ENCODE data around the gene C19orf38. TPM values are rescaled to one million over a fixed set of nuclear protein-coding genes. Genes with fewer than 3 reads are reported as not detected.

C19orf38 gene
- total and polyA plus RNA-seq, 9 of the 15 experiments (the other 6 are each of a cell fraction or from before 2014, with no cell fraction given) = 0.14 to 0.18 TPM; not detected in 7

- WGBS (ENCODE audit: insufficient coverage, low coverage, missing lambda C conversion rate) = 80% methylated on average over 1 of the region's 6 CpGs
- Histone ChIP-seq H3K4me2 (ENCODE audit: insufficient read depth, low read length) (no peak overlapping the region), H3K4me3 (no peak overlapping the region), H3K9me1 (ENCODE audit: control insufficient read depth, insufficient read depth, low read length) (peaks cover 5% of the 10 kb centered on the region), H3K9me3 (replicated peaks; ENCODE audit: control insufficient read depth, insufficient read depth, low read depth, low read length) (no peaks in the 10 kb centered on the region), H3K36me3 (ENCODE audit: control insufficient read depth, insufficient read depth, low read length) (peaks cover 75% of the 10 kb centered on the region; the same call in 1 of the 3 replicates), H3K27ac (ENCODE audit: extremely low read depth, low read depth, low read length) (no peak overlapping the region), H4K20me1 (replicated peaks; ENCODE audit: control insufficient read depth, insufficient read depth, low read length) (no peaks in the 10 kb centered on the region), H3K27me3 (ENCODE audit: control insufficient read depth in 2 of 2, insufficient read depth in 2 of 2, low read length in 2 of 2) (no peaks in the 10 kb centered on the region), H3K9ac (ENCODE audit: insufficient read depth in 1 of 2, low read depth in 2 of 2, low read length in 2 of 2) (no peak overlapping the region), H3K79me2 (ENCODE audit: control insufficient read depth, insufficient read depth, low read length) (no peaks in the 10 kb centered on the region), H2AFZ (ENCODE audit: low read depth, low read length) (no peak overlapping the region), H3K4me1 (replicated peaks in 1 of 2; ENCODE audit: control insufficient read depth in 2 of 2, insufficient read depth in 2 of 2, low read length in 2 of 2) (peaks cover 0 to 47% of the 10 kb centered on the region in 2 experiments; a peak in 2 of 5 replicates)
- no TSS peak for BruUV-seq (replicated peaks)
- FAIRE-seq (no peak), ATAC-seq (no peak), DNase-seq (ENCODE audit: extremely low read depth in 1 of 4, low spot score in 3 of 4) (no peak)
- ChIA-PET CTCF (ENCODE audit: low intra/inter-chr PET ratio) (no interaction called here), POLR2A (no interaction called here)
- in situ Hi-C loops (cut with MboI) (no loop called here), intact Hi-C loops (cut with micrococcal nuclease) (no loop called here)
- TF ChIP-seq ZFP36 (IDR thresholded peaks at IDR 0.05; ENCODE audit: low read depth, low read length, partially characterized antibody) = peak; percentile 30
- TF ChIP-seq RB1 (IDR thresholded peaks at IDR 0.05; ENCODE audit: low read depth) = no peak
Observed at GRCh38 chr19:10916602-10917001, 68.4 kb downstream of the C19orf38 start.

GRCh38 chr19:10918359-10918758 is 70.1 kb downstream of the C19orf38 start:
- Histone ChIP-seq H3K9me3 (replicated peaks; ENCODE audit: control insufficient read depth, insufficient read depth, low read depth, low read length) (no peaks in the 10 kb centered on the region), H3K27ac (ENCODE audit: extremely low read depth, low read depth, low read length) (no peak overlapping the region), H3K27me3 (ENCODE audit: control insufficient read depth in 2 of 2, insufficient read depth in 2 of 2, low read length in 2 of 2) (no peaks in the 10 kb centered on the region), H3K9me1 (ENCODE audit: control insufficient read depth, insufficient read depth, low read length) (peaks cover 5% of the 10 kb centered on the region), H3K36me3 (ENCODE audit: control insufficient read depth, insufficient read depth, low read length) (peaks cover 77% of the 10 kb centered on the region; the same call in 1 of the 3 replicates), H3K4me2 (ENCODE audit: insufficient read depth, low read length) (no peak overlapping the region), H3K4me1 (replicated peaks in 1 of 2; ENCODE audit: control insufficient read depth in 2 of 2, insufficient read depth in 2 of 2, low read length in 2 of 2) (peaks cover 0 to 48% of the 10 kb centered on the region in 2 experiments; a peak in 2 of 5 replicates), H3K9ac (ENCODE audit: insufficient read depth in 1 of 2, low read depth in 2 of 2, low read length in 2 of 2) (no peak overlapping the region), H2AFZ (ENCODE audit: low read depth, low read length) (no peak overlapping the region), H4K20me1 (replicated peaks; ENCODE audit: control insufficient read depth, insufficient read depth, low read length) (no peaks in the 10 kb centered on the region), H3K4me3 (no peak overlapping the region), H3K79me2 (ENCODE audit: control insufficient read depth, insufficient read depth, low read length) (no peaks in the 10 kb centered on the region)
- ChIA-PET POLR2A (interaction anchor here (0.6 to 2.4 kb wide), 4 partner anchors 9 to 46 kb away, joined by 3 to 7 read pairs (median 5); no protein-coding TSS in a partner anchor), CTCF (ENCODE audit: low intra/inter-chr PET ratio) (no interaction called here)
- no peak for ATAC-seq
- in situ Hi-C loops (cut with MboI) (no loop called here), intact Hi-C loops (cut with micrococcal nuclease) (no loop called here)
- no peak for FAIRE-seq
- WGBS (ENCODE audit: insufficient coverage, low coverage, missing lambda C conversion rate) = 96% methylated on average over 10 of the region's 11 CpGs
- no peak for DNase-seq (ENCODE audit: extremely low read depth in 1 of 4, low spot score in 3 of 4)
- BruUV-seq (replicated peaks) = no TSS peak
- TF ChIP-seq POU5F1 (IDR thresholded peaks at IDR 0.05; ENCODE audit: borderline replicate concordance, low read depth, low read length, partially characterized antibody) (no peak), ZNF175 (CRISPR knock-in tag; IDR thresholded peaks at IDR 0.05; ENCODE audit: low read depth) (no peak), ZEB2 (IDR thresholded peaks at IDR 0.05) (no peak), POLR2AphosphoS2 (IDR thresholded peaks at IDR 0.05; ENCODE audit: low read length) (0 out of 2 replicates have a peak, but pooled peaks have one; percentile 38), EP400 (IDR thresholded peaks at IDR 0.05) (no peak), CHCHD3 (CRISPR knock-in tag; IDR thresholded peaks at IDR 0.05) (no peak), THAP7 (CRISPR knock-in tag; IDR thresholded peaks at IDR 0.05) (no peak)

Measured in K562 (cell line).